ENCODE measurements around the gene COPS6. TPM values are rescaled to one million over a fixed set of nuclear protein-coding genes. Genes with fewer than 3 reads are reported as not detected.

COPS6 gene
- total and polyA plus RNA-seq, 2 donors (not counting 1 experiment from before 2014, with no cell fraction given): 76.5 to 79.6 TPM

GRCh38 chr7:100102950-100103840 lies 14.4 kb downstream of the COPS6 start:
- Histone ChIP-seq H3K4me1 (ENCODE audit: control insufficient read depth in 2 of 2, insufficient read depth in 2 of 2, low read length in 2 of 2) (peaks cover 13 to 24% of the 10 kb centered on the region in 2 donors), H3K9me3 (ENCODE audit: control extremely low read depth in 1 of 3, control insufficient read depth in 2 of 3, insufficient read depth in 1 of 3, low read length in 2 of 3) (no peaks in the 10 kb centered on the region), H3K27me3 (replicated peaks in 1 of 4; ENCODE audit: control extremely low read depth in 1 of 4, control insufficient read depth in 3 of 4, insufficient read depth in 4 of 4, low read length in 3 of 4) (no peaks in the 10 kb centered on the region), H4K20me1 (ENCODE audit: control insufficient read depth, insufficient read depth, low read length, poor library complexity, severe bottlenecking) (peaks cover 10% of the 10 kb centered on the region), H3K4me2 (replicated peaks; ENCODE audit: low read depth, low read length, poor library complexity, severe bottlenecking) (no peak overlapping the region), H3K36me3 (replicated peaks in 1 of 2; ENCODE audit: control extremely low read depth in 1 of 2, control insufficient read depth in 1 of 2, extremely low read depth in 1 of 2, insufficient read depth in 2 of 2, low read length in 1 of 2) (peaks cover under 1 to 29% of the 10 kb centered on the region in 2 experiments), H3K9ac (ENCODE audit: low read length) (no peak overlapping the region), H3K79me2 (ENCODE audit: control insufficient read depth, insufficient read depth, low read length) (peaks cover 25% of the 10 kb centered on the region), H3K4me3 (ENCODE audit: control extremely low read depth in 1 of 5, extremely low read depth in 1 of 5, insufficient read depth in 1 of 5, low read depth in 2 of 5, low read length in 4 of 5) (no peak overlapping the region), H2AFZ (ENCODE audit: insufficient read depth, low read depth, low read length, poor library complexity, severe bottlenecking) (no peak overlapping the region), H3K27ac (ENCODE audit: low read length in 2 of 2) (no peak overlapping the region)
- intact Hi-C loops (cut with micrococcal nuclease): no loop called here
- TF ChIP-seq EZH2 (IDR thresholded peaks at IDR 0.05; ENCODE audit: borderline replicate concordance, insufficient read depth, low read depth, low read length, poor library complexity, severe bottlenecking): no peak
- TF ChIP-seq CTCF (IDR thresholded peaks at IDR 0.05): no peak
- Mint-ChIP-seq H3K9me3 (ENCODE audit: insufficient read depth) (no peaks in the 10 kb centered on the region), H3K27me3 (no peaks in the 10 kb centered on the region), H3K4me1 (peaks cover 30% of the 10 kb centered on the region), H3K27ac (no peak overlapping the region), H3K4me3 (peak overlapping the region; percentile 83)
- DNase-seq (no peak), ATAC-seq (ENCODE audit: low read depth) (no peak)
- ChIA-PET CTCF (interaction anchor here (0.7 to 5.3 kb wide), 4 partner anchors 13 to 28 kb away, joined by 3 to 43 read pairs (median 16); partner anchors contain the start of genes CNPY4 and MBLAC1), POLR2A (no interaction called here)
- 96% methylated on average over 15 of the region's 17 CpGs for WGBS (ENCODE audit: insufficient coverage)

GRCh38 chr7:100105534-100105933 lies 16.8 kb downstream of the COPS6 start:
- ChIA-PET POLR2A (interaction anchor here (0.7 kb wide), 1 partner anchor 8 kb away, joined by 3 read pairs; no protein-coding TSS in a partner anchor), CTCF (no interaction called here)
- no peak for TF ChIP-seq EZH2 (IDR thresholded peaks at IDR 0.05; ENCODE audit: borderline replicate concordance, insufficient read depth, low read depth, low read length, poor library complexity, severe bottlenecking)
- TF ChIP-seq CTCF (IDR thresholded peaks at IDR 0.05): no peak
- intact Hi-C loops (cut with micrococcal nuclease): no loop called here
- no peak for DNase-seq
- Histone ChIP-seq H4K20me1 (ENCODE audit: control insufficient read depth, insufficient read depth, low read length, poor library complexity, severe bottlenecking) (no peaks in the 10 kb centered on the region), H3K4me3 (ENCODE audit: control extremely low read depth in 1 of 5, extremely low read depth in 1 of 5, insufficient read depth in 1 of 5, low read depth in 2 of 5, low read length in 4 of 5) (no peak overlapping the region), H3K27ac (ENCODE audit: low read length in 2 of 2) (no peak overlapping the region), H3K4me1 (ENCODE audit: control insufficient read depth in 2 of 2, insufficient read depth in 2 of 2, low read length in 2 of 2) (peaks cover 4 to 9% of the 10 kb centered on the region in 2 donors), H2AFZ (ENCODE audit: insufficient read depth, low read depth, low read length, poor library complexity, severe bottlenecking) (no peak overlapping the region), H3K4me2 (replicated peaks; ENCODE audit: low read depth, low read length, poor library complexity, severe bottlenecking) (no peak overlapping the region), H3K27me3 (replicated peaks in 1 of 4; ENCODE audit: control extremely low read depth in 1 of 4, control insufficient read depth in 3 of 4, insufficient read depth in 4 of 4, low read length in 3 of 4) (no peaks in the 10 kb centered on the region), H3K79me2 (ENCODE audit: control insufficient read depth, insufficient read depth, low read length) (peaks cover 4% of the 10 kb centered on the region), H3K9ac (ENCODE audit: low read length) (no peak overlapping the region), H3K9me3 (ENCODE audit: control extremely low read depth in 1 of 3, control insufficient read depth in 2 of 3, insufficient read depth in 1 of 3, low read length in 2 of 3) (no peaks in the 10 kb centered on the region), H3K36me3 (replicated peaks in 1 of 2; ENCODE audit: control extremely low read depth in 1 of 2, control insufficient read depth in 1 of 2, extremely low read depth in 1 of 2, insufficient read depth in 2 of 2, low read length in 1 of 2) (peaks cover 0 to 26% of the 10 kb centered on the region in 2 experiments)
- Mint-ChIP-seq H3K27ac (no peak overlapping the region), H3K4me1 (peaks cover 10% of the 10 kb centered on the region), H3K4me3 (no peak overlapping the region), H3K9me3 (ENCODE audit: insufficient read depth) (no peaks in the 10 kb centered on the region), H3K27me3 (no peaks in the 10 kb centered on the region)
- no peak for ATAC-seq (ENCODE audit: low read depth)
- no CpG with 5 or more reads among the region's 4 CpGs for WGBS (ENCODE audit: insufficient coverage)
